ENCODE results near the gene ANGPTL8. TPM values are rescaled to one million over a fixed set of nuclear protein-coding genes. Genes with fewer than 3 reads are reported as not detected.
A peak's percentile ranks its signal among the peaks of the same experiment; 100 is the strongest.

ANGPTL8 gene
- total and polyA plus RNA-seq, 10 of the 15 experiments (the other 5 are each of a cell fraction or from before 2014, with no cell fraction given), result not detected

DNA sequence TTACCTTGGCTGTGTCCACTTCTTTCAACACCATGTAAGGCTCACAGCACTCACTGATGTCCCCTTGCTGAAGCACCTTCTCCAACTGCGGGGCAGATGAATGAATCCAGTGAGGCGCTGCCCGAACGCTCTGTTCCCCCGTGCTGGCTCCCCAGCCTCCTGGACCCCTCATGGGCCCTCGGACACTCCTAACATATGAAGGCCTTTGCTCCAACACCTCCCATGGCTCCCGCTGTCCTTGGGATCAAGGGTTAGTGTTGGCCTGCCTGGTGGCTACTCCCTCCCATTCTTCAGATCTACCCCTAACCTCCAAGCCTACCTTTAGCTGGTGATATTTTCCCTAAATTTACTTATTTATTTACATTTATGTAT, 4.4 kb downstream of the ANGPTL8 start:
- H3K4me2 ChIP-seq (ENCODE audit: control insufficient read depth, insufficient read depth), result peak overlapping the region; percentile 55; the same call in 1 of the 2 replicates
- BruUV-seq (replicated peaks), result no TSS peak
- H3K9ac ChIP-seq (ENCODE audit: control insufficient read depth, insufficient read depth, low read length), result no peak overlapping the region
- ATAC-seq (no peak; the same call in 2 of the 3 replicates), FAIRE-seq (no peak), DNase-seq (ENCODE audit: low read depth, low spot score) (no peak)
- no peak overlapping the region for H3K4me3 ChIP-seq
- ChIA-PET POLR2A (interaction anchor here (0.7 kb wide), 1 partner anchor 512 kb away, joined by 4 read pairs; no protein-coding TSS in a partner anchor), RAD21 (ENCODE audit: unreplicated experiment) (interaction anchor here (0.7 to 1.5 kb wide), 4 partner anchors 17 to 239 kb away, joined by 3 to 5 read pairs (median 3); partner anchors contain the start of gene ODAD3), CTCF (interaction anchor here (0.5 to 2.8 kb wide), 9 partner anchors 10 to 239 kb away, joined by 3 to 14 read pairs (median 3); no protein-coding TSS in a partner anchor), SMC1A (ENCODE audit: uncharacterized antibody, unreplicated experiment) (no interaction called here)
- no peak for TF ChIP-seq FOXM1 (IDR thresholded peaks at IDR 0.05; ENCODE audit: low read depth, low read length)
- TF ChIP-seq POLR2AphosphoS2 (IDR thresholded peaks at IDR 0.05; ENCODE audit: low read depth, low read length), result no peak
- TF ChIP-seq, protein P1, sequence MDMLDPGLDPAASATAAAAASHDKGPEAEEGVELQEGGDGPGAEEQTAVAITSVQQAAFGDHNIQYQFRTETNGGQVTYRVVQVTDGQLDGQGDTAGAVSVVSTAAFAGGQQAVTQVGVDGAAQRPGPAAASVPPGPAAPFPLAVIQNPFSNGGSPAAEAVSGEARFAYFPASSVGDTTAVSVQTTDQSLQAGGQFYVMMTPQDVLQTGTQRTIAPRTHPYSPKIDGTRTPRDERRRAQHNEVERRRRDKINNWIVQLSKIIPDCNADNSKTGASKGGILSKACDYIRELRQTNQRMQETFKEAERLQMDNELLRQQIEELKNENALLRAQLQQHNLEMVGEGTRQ (IDR thresholded peaks at IDR 0.05; ENCODE audit: borderline replicate concordance, low read depth, low read length), result no peak
- TF ChIP-seq NR2F1 (conservative IDR thresholded peaks at IDR 0.05), result no peak
- TF ChIP-seq TAF1 (IDR thresholded peaks at IDR 0.05; ENCODE audit: borderline replicate concordance, low read depth, low read length), result no peak
- TF ChIP-seq ATF7 (IDR thresholded peaks at IDR 0.05; ENCODE audit: low read depth), result no peak
- TF ChIP-seq MEF2B (IDR thresholded peaks at IDR 0.05; ENCODE audit: partially characterized antibody, poor library complexity, severe bottlenecking), result no peak
- TF ChIP-seq SIX5 (IDR thresholded peaks at IDR 0.05; ENCODE audit: low read depth, low read length, severe bottlenecking), result no peak
- TF ChIP-seq CHD1 (IDR thresholded peaks at IDR 0.05; ENCODE audit: low read depth, low read length), result no peak
- TF ChIP-seq SPI1 (IDR thresholded peaks at IDR 0.05; ENCODE audit: borderline replicate concordance, insufficient read depth, low read depth, low read length), result no peak
- TF ChIP-seq IKZF1 (conservative IDR thresholded peaks at IDR 0.05), result no peak
- no peak for TF ChIP-seq CHD2 (IDR thresholded peaks at IDR 0.05; ENCODE audit: borderline replicate concordance, low read depth, low read length)
- no peak for TF ChIP-seq HDGF (IDR thresholded peaks at IDR 0.05)
- TF ChIP-seq CBX3 (IDR thresholded peaks at IDR 0.05; ENCODE audit: borderline replicate concordance, low read depth), result no peak
- TF ChIP-seq TBL1XR1 (IDR thresholded peaks at IDR 0.05; ENCODE audit: low read depth, low read length), result no peak
- no peak for TF ChIP-seq POLR2AphosphoS5 (IDR thresholded peaks at IDR 0.05; ENCODE audit: low read length)
- TF ChIP-seq ZNF384 (IDR thresholded peaks at IDR 0.05; ENCODE audit: borderline replicate concordance, low read depth, low read length), result no peak
- no peak for TF ChIP-seq KAT2A (conservative IDR thresholded peaks at IDR 0.05; ENCODE audit: control insufficient read depth, low read depth, low read length)
- intact Hi-C loops (cut with micrococcal nuclease; ENCODE audit: unreplicated experiment), result no loop called here
- 84% methylated on average over 7 of the region's 7 CpGs for WGBS (ENCODE audit: insufficient coverage, insufficient replicate concordance, low lambda C conversion rate, missing lambda C conversion rate)
- H3K79me2 ChIP-seq (ENCODE audit: control insufficient read depth, insufficient read depth, low read length), result no peaks in the 10 kb centered on the region
- in situ Hi-C loops (cut with MboI), result no loop called here
- no peak overlapping the region for H3K27ac ChIP-seq (ENCODE audit: control insufficient read depth, insufficient read depth)
- H3K4me1 ChIP-seq (ENCODE audit: control insufficient read depth, insufficient read depth, low read length), result no peaks in the 10 kb centered on the region
- H4K20me1 ChIP-seq (ENCODE audit: control insufficient read depth, insufficient read depth), result no peaks in the 10 kb centered on the region
- no peak overlapping the region for H2AFZ ChIP-seq (ENCODE audit: control insufficient read depth, low read depth, low read length)
- no peaks in the 10 kb centered on the region; a peak in 2 of 4 replicates for H3K36me3 ChIP-seq (ENCODE audit: control insufficient read depth in 2 of 2, insufficient read depth in 2 of 2, low read length in 1 of 2)
- H3K27me3 ChIP-seq (replicated peaks in 1 of 2; ENCODE audit: control insufficient read depth in 2 of 2, insufficient read depth in 2 of 2, low read length in 1 of 2), result no peaks in the 10 kb centered on the region
- H3K9me3 ChIP-seq (replicated peaks; ENCODE audit: control insufficient read depth, insufficient read depth, low read length), result no peaks in the 10 kb centered on the region

Measured in GM12878 (cell line).